Epithelial cell of proximal tubule (primary cell): Measurements from ENCODE around the gene IGSF23. TPM values are rescaled to one million over a fixed set of nuclear protein-coding genes. Genes with fewer than 3 reads are reported as not detected.

Experiments
- DNase-seq: peaks from one replicate; pipeline ENCODE4 v3.0.0-alpha.2; 2011; ENCODE audit warnings: low read depth
- H3K4me3 ChIP-seq: 2 replicates; pipeline ENCODE4 v1.5.1; 2011; ENCODE audit warnings: low read depth, mild to moderate bottlenecking, low read length
- CTCF ChIP-seq: conservative IDR thresholded peaks from 2 replicates; pipeline ENCODE4 v1.5.1; 2012; ENCODE audit warnings: low read depth, mild to moderate bottlenecking, low read length
- total RNA-seq: library from RNA; depleted of rRNA; stranded (reverse); fragments of >200 nt; gene quantifications from 2 replicates; pipeline ENCODE4 v1.2.3, GENCODE V29; 2015

IGSF23 gene
- total RNA-seq, 1 donor from 2014 or later = 0.12 TPM

DNA sequence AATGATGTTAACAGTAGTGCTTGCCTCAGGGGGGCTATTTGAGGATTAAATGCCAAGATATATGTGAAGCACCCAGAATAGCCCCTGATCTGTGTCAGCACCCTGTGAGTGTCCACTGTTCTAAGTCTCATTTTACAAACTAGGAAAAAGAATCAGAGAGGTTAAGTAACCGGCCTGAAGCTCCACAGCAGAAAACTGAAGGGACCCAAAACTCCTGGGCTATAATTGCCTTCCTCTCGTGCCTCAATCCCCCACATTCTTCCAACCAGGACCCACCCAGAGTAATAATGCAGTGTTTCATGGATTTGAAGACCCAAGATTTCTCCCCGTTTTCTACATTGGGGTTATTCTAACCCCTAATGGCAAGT, 32.7 kb downstream of the IGSF23 start:
- no peak for TF ChIP-seq CTCF
- DNase-seq = no peak
- H3K4me3 ChIP-seq = peak overlapping the region; percentile 47

GRCh38 chr19:44647144-44647543, 33.8 kb downstream of the IGSF23 start:
- no peak for TF ChIP-seq CTCF
- no peak for DNase-seq
- no peak overlapping the region for H3K4me3 ChIP-seq

DNA sequence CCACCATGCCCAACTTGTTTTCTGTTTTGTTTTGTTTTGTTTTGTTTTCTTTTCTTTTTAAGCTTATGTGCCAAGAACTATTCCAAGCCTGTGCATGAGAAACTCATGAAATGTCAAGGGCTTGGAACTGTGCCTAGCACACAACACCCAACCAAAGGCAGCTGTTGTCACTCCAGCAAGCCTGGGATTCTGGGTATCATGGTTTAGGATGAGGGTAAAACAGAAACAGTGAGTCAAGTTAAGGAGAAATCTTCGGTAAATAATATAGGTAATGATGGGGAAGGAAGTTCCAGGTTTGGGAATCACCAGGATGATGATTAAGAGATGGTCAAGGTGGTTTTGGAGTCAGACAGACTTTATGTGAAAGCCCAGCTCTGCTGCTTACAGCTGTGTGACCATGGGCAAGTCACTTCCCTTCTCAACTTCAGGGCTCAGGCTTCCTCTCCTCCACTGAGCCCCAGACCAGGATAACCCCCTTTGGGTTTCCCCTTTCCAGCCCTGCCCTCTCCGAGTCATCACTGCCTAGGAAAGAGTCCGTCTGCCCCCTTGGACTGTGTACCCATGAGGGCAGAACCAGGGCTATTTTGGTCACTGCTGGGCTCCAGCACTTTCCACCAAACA, 35.4 kb downstream of the IGSF23 start:
- H3K4me3 ChIP-seq = no peak overlapping the region
- no peak for TF ChIP-seq CTCF
- DNase-seq = no peak

DNA sequence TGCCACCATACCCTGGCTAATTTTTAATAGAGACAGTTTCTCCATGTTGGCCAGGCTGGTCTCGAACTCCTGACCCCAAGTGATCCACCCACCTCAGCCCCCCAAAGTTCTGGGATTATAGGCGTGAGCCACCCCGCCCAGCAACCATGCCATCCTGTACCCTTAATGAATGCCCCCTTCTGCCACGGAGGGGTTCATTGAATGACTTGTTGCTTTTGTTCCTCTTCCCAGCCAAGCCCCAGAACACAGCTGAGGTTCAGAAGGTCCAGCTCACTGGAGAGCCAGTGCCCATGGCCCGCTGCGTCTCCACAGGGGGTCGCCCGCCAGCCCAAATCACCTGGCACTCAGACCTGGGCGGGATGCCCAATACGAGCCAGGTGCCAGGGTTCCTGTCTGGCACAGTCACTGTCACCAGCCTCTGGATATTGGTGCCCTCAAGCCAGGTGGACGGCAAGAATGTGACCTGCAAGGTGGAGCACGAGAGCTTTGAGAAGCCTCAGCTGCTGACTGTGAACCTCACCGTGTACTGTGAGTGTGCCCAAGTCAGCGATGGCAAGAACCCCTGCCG, 36.3 kb downstream of the IGSF23 start:
- no peak overlapping the region for H3K4me3 ChIP-seq
- no peak for DNase-seq
- no peak for TF ChIP-seq CTCF

GRCh38 chr19:44653343-44653742, 40.0 kb downstream of the IGSF23 start:
- no peak for DNase-seq
- no peak for TF ChIP-seq CTCF
- no peak overlapping the region for H3K4me3 ChIP-seq

GRCh38 chr19:44653977-44654774, 40.8 kb downstream of the IGSF23 start:
- no peak for DNase-seq

More at GRCh38 chr19:44653977-44654774, 40.8 kb downstream of the IGSF23 start:
- TF ChIP-seq CTCF = peak; percentile 63
- no peak overlapping the region for H3K4me3 ChIP-seq
